HG03039 (cell line): ENCODE results near the gene SLC8B1.

Source experiments
- ATAC-seq: cut with Tn5 transposase; IDR thresholded peaks from one replicate; pipeline ENCODE4 v1.9.1; 2021; ENCODE audit warnings: mild to moderate bottlenecking, moderate library complexity; ENCODE audit not compliant: unreplicated experiment

The SLC8B1 gene

GRCh38 chr12:113271853-113272561 lies 62.9 kb downstream of the SLC8B1 start:
- no peak for ATAC-seq

- ATAC-seq = no peak
Measured at GRCh38 chr12:113271466-113271852, 63.5 kb downstream of the SLC8B1 start.

GRCh38 chr12:113270709-113271009 lies 64.2 kb downstream of the SLC8B1 start:
- ATAC-seq = no peak

GRCh38 chr12:113269257-113269943 lies 65.5 kb downstream of the SLC8B1 start:
- no peak for ATAC-seq

DNA sequence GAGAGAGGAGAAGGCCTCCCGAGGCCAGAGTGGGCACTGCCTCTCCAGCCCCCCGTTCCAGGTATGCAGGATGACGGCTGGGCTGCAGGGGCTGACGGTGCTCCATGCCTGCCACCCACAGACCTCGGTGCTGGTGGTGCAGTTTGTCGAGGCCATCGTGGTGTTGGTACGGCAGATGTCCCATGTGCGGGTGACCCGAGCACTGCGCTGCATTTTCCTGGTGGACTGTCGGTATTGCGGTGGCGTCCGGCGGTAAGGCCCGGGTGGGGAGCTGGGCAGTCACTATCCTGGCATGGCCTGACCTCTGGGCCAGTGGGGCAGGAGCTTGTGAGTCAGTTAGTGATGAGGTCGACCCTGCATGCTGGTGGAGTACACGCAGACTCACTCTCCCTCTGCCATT lies 66.3 kb downstream of the SLC8B1 start:
- no peak for ATAC-seq

DNA sequence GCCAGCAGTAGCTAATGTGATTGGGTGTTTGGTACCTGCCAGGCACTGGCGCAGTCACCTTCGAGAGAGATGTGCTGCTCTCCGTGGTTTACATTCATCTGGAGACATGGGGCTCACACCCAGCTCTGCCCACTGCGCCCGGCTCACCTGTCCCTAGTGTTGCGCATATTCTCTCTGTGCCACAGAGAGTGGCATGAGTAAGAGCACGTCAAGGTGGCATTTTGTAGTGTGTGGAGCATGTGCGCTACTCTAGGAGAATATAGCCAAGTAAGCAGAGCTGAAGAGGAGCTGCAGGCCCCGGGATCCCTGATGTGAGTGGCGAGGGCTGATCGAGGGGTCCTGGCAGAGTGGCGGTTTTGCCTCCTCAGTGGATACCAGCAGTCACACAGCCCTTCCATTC lies 66.8 kb downstream of the SLC8B1 start:
- no peak for ATAC-seq

GRCh38 chr12:113267621-113268020 lies 67.3 kb downstream of the SLC8B1 start:
- ATAC-seq = no peak

DNA sequence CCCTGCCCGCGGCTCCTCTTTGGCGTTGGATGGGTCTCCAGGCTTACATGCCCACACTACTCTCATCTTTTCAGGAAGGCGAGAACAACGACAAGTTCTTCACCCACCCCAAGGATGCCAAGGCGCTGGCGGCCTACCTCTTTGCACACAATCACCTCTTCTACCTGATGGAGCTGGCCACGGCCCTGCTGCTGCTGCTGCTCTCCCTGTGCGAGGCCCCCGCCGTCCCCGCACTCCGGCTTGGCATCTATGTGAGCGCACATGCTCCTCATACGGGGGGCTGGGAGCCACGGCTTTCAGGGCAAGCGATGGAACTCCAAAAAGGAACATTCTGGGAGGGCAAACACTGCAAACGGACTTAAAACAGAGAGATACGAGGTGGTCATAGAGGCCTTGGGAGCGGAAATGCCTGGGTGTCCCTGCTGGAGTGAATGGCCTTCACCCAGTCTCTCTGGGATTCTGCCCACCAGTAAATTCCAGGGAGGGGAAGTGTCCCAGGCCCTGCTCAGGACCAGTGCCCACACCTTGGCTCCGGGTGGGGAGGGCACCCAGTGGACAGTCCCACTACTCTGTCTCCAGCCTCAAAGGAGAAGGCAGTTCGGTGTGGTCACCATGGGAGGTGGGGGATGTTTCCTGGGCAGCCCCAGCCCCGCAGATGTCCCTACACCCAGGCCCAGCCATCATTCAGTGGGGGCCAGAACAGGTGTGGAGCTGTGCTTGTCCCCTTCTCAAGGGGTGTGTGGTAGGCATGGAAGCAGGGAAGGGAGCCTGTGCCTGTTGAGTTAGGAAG lies 68.6 kb downstream of the SLC8B1 start:
- ATAC-seq = no peak

DNA sequence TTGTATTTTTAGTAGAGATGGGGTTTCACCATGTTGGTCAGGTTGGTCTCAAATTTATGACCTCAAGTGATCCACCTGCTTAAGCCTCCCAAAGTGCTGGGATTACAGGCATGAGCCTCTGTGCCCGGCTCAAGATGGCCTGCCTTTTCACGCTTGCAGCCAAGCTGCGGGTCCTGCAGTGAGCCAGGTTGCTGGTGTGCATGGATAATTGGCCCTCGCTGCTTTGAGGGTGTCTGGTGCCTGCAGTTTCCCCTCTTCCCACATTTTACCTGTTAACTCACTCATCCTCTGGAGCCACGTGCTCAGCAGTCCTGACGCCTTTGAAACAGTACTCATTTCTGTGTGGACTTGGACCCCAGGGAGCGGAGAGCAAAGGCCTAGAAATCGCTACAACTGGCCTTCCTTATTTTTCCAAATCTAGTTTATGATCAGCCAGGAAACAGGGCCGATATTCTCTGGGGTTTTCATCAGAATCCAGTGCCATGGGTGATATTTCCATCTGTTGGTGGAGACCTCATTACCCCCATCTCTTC lies 71.4 kb downstream of the SLC8B1 start:
- no peak for ATAC-seq

DNA sequence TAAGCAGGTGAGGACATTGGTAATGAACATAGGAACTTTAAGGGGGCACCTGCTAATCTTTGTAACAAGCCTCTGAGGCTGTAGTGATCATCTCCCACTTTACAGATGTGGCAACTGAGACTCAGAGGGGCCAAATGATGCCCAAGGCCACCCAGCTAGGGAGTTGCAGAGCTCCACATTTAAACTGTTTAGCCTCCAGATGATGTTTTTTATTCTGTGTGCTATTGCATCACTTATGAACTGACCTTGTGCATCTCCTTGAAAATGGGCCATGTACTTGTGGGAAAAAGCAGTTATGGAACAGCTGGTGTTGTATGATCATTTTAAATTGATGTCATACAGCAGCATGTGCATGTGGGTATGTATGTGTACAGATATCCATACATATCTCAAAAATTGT lies 72.2 kb downstream of the SLC8B1 start:
- ATAC-seq = no peak

DNA sequence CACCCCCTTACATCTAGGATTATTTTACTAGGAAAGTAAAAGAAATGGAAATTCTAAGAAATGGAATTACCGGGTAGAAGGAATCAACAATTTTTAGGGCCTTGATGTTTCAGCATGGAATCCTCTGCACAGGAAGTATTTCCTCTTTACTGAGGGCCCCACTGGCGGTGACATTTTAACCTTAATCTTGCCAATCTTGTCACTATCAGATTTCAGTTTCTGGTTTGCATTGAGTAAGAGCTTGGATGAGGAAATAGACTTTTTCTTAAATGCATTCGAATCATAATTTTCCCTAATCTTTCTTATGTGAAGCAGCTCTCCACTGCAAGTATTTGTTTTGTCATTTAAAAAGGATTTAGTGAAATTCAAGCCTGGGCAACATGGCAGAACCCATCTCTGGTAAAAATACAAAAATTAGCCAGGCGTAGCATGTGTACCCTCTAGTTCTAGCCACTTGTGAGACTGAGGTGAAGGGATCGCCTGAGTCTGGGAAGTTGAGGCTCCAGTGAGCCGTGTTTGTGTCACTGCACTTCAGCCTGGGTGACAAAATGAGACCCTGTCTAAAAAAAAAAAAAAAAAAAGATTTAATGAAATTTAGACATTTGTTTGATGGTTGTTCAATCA lies 73.0 kb downstream of the SLC8B1 start:
- no peak for ATAC-seq

- ATAC-seq = no peak
Measured at GRCh38 chr12:113260636-113261300, 74.1 kb downstream of the SLC8B1 start.

GRCh38 chr12:113260127-113260526 lies 74.8 kb downstream of the SLC8B1 start:
- no peak for ATAC-seq

- ATAC-seq = no peak
Measured at GRCh38 chr12:113257564-113257963, 77.3 kb downstream of the SLC8B1 start.

DNA sequence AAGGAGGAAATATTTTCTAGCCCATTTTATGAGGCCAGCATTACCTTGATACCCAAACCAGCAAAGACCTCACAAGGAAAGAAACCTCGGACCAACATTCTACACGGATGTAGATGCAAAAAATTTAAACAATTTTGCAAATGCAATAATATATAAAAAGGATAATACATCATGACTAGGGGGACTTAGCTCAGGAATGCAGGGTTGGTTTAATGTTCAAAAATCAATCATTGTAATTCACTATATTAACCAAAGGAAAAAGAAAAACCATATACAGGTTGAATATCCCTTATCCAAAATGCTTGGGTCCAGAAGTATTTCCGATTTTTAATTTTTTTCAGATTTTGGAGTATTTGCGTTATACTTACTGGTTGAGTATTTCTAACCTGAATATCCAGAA lies 80.6 kb downstream of the SLC8B1 start:
- no peak for ATAC-seq

- ATAC-seq = no peak
Measured at GRCh38 chr12:113253532-113254285, 81.2 kb downstream of the SLC8B1 start.

GRCh38 chr12:113252494-113252893 lies 82.4 kb downstream of the SLC8B1 start:
- ATAC-seq = no peak

- ATAC-seq = no peak
Measured at GRCh38 chr12:113251404-113252070, 83.4 kb downstream of the SLC8B1 start.

DNA sequence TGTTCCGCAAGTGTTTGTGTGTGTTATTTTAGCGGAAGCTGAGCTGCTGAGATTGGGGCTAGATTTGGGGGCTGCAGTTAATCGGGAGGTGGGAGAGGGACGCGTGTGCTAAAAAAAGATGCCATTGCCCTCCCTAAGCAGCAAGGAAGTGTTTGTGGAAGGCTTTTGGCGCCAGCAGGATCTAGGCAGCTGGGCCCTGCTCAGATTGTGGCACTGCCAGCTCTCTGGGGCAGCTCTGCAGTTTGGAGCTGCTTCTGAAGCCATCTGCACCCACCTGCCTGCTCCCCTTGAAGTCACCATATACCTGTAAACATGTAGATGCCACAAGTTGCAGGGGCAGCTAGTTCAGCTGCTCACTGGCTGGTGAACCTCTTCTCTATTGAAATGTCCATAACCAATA lies 84.9 kb downstream of the SLC8B1 start:
- no peak for ATAC-seq

DNA sequence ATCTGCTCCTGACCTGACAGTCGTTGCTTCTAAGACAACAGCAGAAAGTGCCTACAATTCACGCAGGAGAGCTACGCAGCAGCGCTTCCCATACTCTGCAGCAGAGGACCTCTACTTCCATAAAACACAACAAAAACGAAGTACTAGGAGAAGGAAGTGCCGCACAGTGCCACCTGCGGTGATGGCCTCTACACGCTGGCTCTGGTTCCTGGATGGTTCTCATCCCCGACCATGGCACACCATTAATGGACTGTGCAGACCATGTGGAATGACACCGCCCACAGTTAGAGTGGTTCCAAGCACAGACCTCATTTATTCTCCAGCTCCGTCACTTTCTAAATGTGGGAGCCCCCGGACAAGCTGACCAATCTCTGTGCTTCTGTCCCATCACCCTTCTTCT lies 85.4 kb downstream of the SLC8B1 start:
- ATAC-seq = no peak
